Caco-2 (cell line): ENCODE measurements around the gene PRF1. TPM values are rescaled to one million over a fixed set of nuclear protein-coding genes. Genes with fewer than 3 reads are reported as not detected.

ENCODE experiments used
- BruUV-seq: library from RNA; stranded (reverse); fragments of 400-500 nt; replicated peaks from 2 replicates; lab custom pipeline; 2021; lab: Mats Ljungman, UMichigan
- CTCF ChIA-PET: fragments of 300-600 bp; sonication (Branson Sonifier 250); formaldehyde crosslinking; loops from one replicate; lab custom pipeline; 2022; ENCODE audit warnings: antibody characterized with exemption; lab: Charles Lee
- POLR2A ChIA-PET: fragments of 300-600 bp; sonication (Branson Sonifier 250); formaldehyde crosslinking; loops from one replicate; lab custom pipeline; 2022; ENCODE audit warnings: antibody characterized with exemption; lab: Charles Lee
- DNase-seq, 2 experiments: peaks; one replicate each; pipeline versions ENCODE4 v3.0.0 to v3.0.0-alpha.2; 2020 to 2022
- H3K27me3 ChIP-seq: replicated peaks from 2 replicates; pipeline ENCODE4 v1.6.0; 2011; ENCODE audit warnings: low read length; ENCODE audit not compliant: control insufficient read depth, insufficient read depth
- H3K36me3 ChIP-seq: 2 replicates; pipeline ENCODE4 v1.5.1; 2011; ENCODE audit warnings: low read length; ENCODE audit not compliant: control insufficient read depth, insufficient read depth
- H3K4me1 ChIP-seq: fragments of 250-450 bp; sonication (Bioruptor Pico); 2 replicates; pipeline ENCODE4 v1.5.1; 2020; ENCODE audit warnings: mild to moderate bottlenecking
- H3K4me3 ChIP-seq: 2 replicates; pipeline ENCODE4 v1.5.1; 2011; ENCODE audit warnings: low read depth, mild to moderate bottlenecking, control low read depth, low read length
- H3K9me3 ChIP-seq: fragments of 250-450 bp; sonication (Bioruptor Pico); 2 replicates; pipeline ENCODE4 v1.5.1; 2020; ENCODE audit warnings: mild to moderate bottlenecking, moderate library complexity
- H3K27ac Mint-ChIP-seq: one replicate; pipeline ENCODE4 v1.8.0; 2022; ENCODE audit warnings: mixed read lengths; ENCODE audit not compliant: unreplicated experiment
- H3K27me3 Mint-ChIP-seq: one replicate; pipeline ENCODE4 v1.8.0; 2022; ENCODE audit warnings: mixed read lengths; ENCODE audit not compliant: insufficient read depth, unreplicated experiment
- H3K36me3 Mint-ChIP-seq: one replicate; pipeline ENCODE4 v1.8.0; 2022; ENCODE audit warnings: mild to moderate bottlenecking, mixed read lengths; ENCODE audit not compliant: insufficient read depth, unreplicated experiment
- H3K4me1 Mint-ChIP-seq: one replicate; pipeline ENCODE4 v1.8.0; 2022; ENCODE audit warnings: low read depth, mixed read lengths; ENCODE audit not compliant: unreplicated experiment
- H3K4me3 Mint-ChIP-seq: one replicate; pipeline ENCODE4 v1.8.0; 2022; ENCODE audit warnings: mild to moderate bottlenecking, moderate library complexity, mixed read lengths; ENCODE audit not compliant: unreplicated experiment
- H3K9me3 Mint-ChIP-seq: one replicate; pipeline ENCODE4 v1.8.0; 2022; ENCODE audit warnings: mixed read lengths; ENCODE audit not compliant: unreplicated experiment
- CTCF ChIP-seq, 2 experiments: fragments of 200-600 bp in 1 of 2; IDR thresholded peaks; 1 replicate in 1 of 2; 2 replicates in 1 of 2; pipeline versions ENCODE4 v1.5.1 to v1.8.0; 2011 to 2022; ENCODE audit warnings: antibody characterized with exemption in 1 of 2, control low read depth in 1 of 2, inconsistent platforms in 1 of 2, low read depth in 1 of 2, low read length in 1 of 2, mild to moderate bottlenecking in 1 of 2, moderate library complexity in 1 of 2; ENCODE audit not compliant: insufficient read depth in 1 of 2, severe bottlenecking in 1 of 2, unreplicated experiment in 1 of 2
- intact Hi-C: fragments of 100-400 bp; cut with micrococcal nuclease; formaldehyde crosslinking; loops from one replicate; pipeline ENCODE4 v1.10.0; 2022; ENCODE audit not compliant: unreplicated experiment
- total RNA-seq: library from RNA; stranded (reverse); gene quantifications from 2 replicates; pipeline ENCODE4 v1.2.3, GENCODE V29; 2022

Gene PRF1
- total RNA-seq, 1 experiment from 2014 or later, result 0.34 TPM

- Mint-ChIP-seq H3K9me3 (no peaks in the 10 kb centered on the region), H3K4me1 (peaks cover 16% of the 10 kb centered on the region), H3K36me3 (no peaks in the 10 kb centered on the region), H3K27me3 (no peaks in the 10 kb centered on the region), H3K27ac (no peak overlapping the region), H3K4me3 (no peak overlapping the region)
- Histone ChIP-seq H3K4me1 (peaks cover 5% of the 10 kb centered on the region; the same call in 1 of the 2 replicates), H3K4me3 (no peak overlapping the region), H3K36me3 (no peaks in the 10 kb centered on the region), H3K9me3 (no peaks in the 10 kb centered on the region), H3K27me3 (no peaks in the 10 kb centered on the region)
- intact Hi-C loops, result loop anchor here (2.0 to 10.0 kb wide), 2 partner anchors 123 to 263 kb away; partner anchors contain the start of genes ADAMTS14 and SGPL1
- peak; percentile 67 to 70 for DNase-seq
- no peak for TF ChIP-seq CTCF (IDR thresholded peaks at IDR 0.05; ENCODE audit: insufficient read depth in 1 of 2, low read depth in 1 of 2, low read length in 1 of 2, severe bottlenecking in 1 of 2, unreplicated experiment in 1 of 2)
- ChIA-PET POLR2A (no interaction called here), CTCF (interaction anchor here (0.6 to 1.2 kb wide), 4 partner anchors 9 to 125 kb away, joined by 3 to 4 read pairs (median 4); no protein-coding TSS in a partner anchor)
- BruUV-seq, result no TSS peak
These were observed 50.5 kb downstream of the PRF1 start for GRCh38 chr10:70551971-70552422.

- Histone ChIP-seq H3K36me3 (no peaks in the 10 kb centered on the region), H3K9me3 (no peaks in the 10 kb centered on the region), H3K4me1 (peaks cover 5% of the 10 kb centered on the region; the same call in 1 of the 2 replicates), H3K27me3 (no peaks in the 10 kb centered on the region), H3K4me3 (no peak overlapping the region)
- CTCF ChIA-PET, result interaction anchor here (0.6 to 1.4 kb wide), 5 partner anchors 10 to 125 kb away, joined by 3 to 4 read pairs (median 4); no protein-coding TSS in a partner anchor
- no TSS peak for BruUV-seq
- no peaks in the 10 kb centered on the region for H3K36me3 Mint-ChIP-seq
- H3K9me3 Mint-ChIP-seq, result no peaks in the 10 kb centered on the region
- peaks cover 16% of the 10 kb centered on the region for H3K4me1 Mint-ChIP-seq
- POLR2A ChIA-PET, result no interaction called here
- no peak overlapping the region for H3K27ac Mint-ChIP-seq
- no peak for TF ChIP-seq CTCF (IDR thresholded peaks at IDR 0.05; ENCODE audit: insufficient read depth in 1 of 2, low read depth in 1 of 2, low read length in 1 of 2, severe bottlenecking in 1 of 2, unreplicated experiment in 1 of 2)
- no peaks in the 10 kb centered on the region for H3K27me3 Mint-ChIP-seq
- DNase-seq, result no peak
- no peak overlapping the region for H3K4me3 Mint-ChIP-seq
- intact Hi-C loops, result loop anchor here (2.0 to 10.0 kb wide), 2 partner anchors 123 to 263 kb away; partner anchors contain the start of genes ADAMTS14 and SGPL1
These were observed 51.1 kb downstream of the PRF1 start for GRCh38 chr10:70551466-70551865.

GRCh38 chr10:70550459-70550858, 52.1 kb downstream of the PRF1 start:
- POLR2A ChIA-PET, result interaction anchor here (0.6 kb wide), 1 partner anchor 208 kb away, joined by 7 read pairs; no protein-coding TSS in a partner anchor

More at GRCh38 chr10:70550459-70550858, 52.1 kb downstream of the PRF1 start:
- Histone ChIP-seq H3K36me3 (no peaks in the 10 kb centered on the region), H3K4me1 (peaks cover 5% of the 10 kb centered on the region; the same call in 1 of the 2 replicates), H3K9me3 (no peaks in the 10 kb centered on the region), H3K4me3 (no peak overlapping the region), H3K27me3 (no peaks in the 10 kb centered on the region)
- H3K4me1 Mint-ChIP-seq, result peaks cover 16% of the 10 kb centered on the region
- H3K36me3 Mint-ChIP-seq, result no peaks in the 10 kb centered on the region
- no peak overlapping the region for H3K27ac Mint-ChIP-seq
- intact Hi-C loops, result loop anchor here (1.0 to 10.0 kb wide), 4 partner anchors 124 to 330 kb away; partner anchors contain the start of genes ADAMTS14 and SGPL1
- CTCF ChIA-PET, result interaction anchor here (0.8 to 1.4 kb wide), 2 partner anchors 12 to 120 kb away, joined by 3 to 4 read pairs; no protein-coding TSS in a partner anchor
- TF ChIP-seq CTCF (IDR thresholded peaks at IDR 0.05; ENCODE audit: insufficient read depth in 1 of 2, low read depth in 1 of 2, low read length in 1 of 2, severe bottlenecking in 1 of 2, unreplicated experiment in 1 of 2), result no peak
- BruUV-seq, result no TSS peak
- no peaks in the 10 kb centered on the region for H3K27me3 Mint-ChIP-seq
- no peak for DNase-seq
- H3K4me3 Mint-ChIP-seq, result no peak overlapping the region
- H3K9me3 Mint-ChIP-seq, result no peaks in the 10 kb centered on the region
